HCT116 (cell line): ENCODE results near the gene DMKN. TPM values are rescaled to one million over a fixed set of nuclear protein-coding genes. Genes with fewer than 3 reads are reported as not detected.

Experiments used
- ATAC-seq: fragments of 200-7000 bp; cut with Tn5 transposase; 2 replicates; pipeline ENCODE4 v1.9.1; 2020; ENCODE audit warnings: mild to moderate bottlenecking, moderate library complexity
- BruUV-seq: library from RNA; stranded (reverse); fragments of 400-500 nt; replicated peaks from 2 replicates; lab custom pipeline; 2021; lab: Mats Ljungman, UMichigan
- CTCF ChIA-PET: fragments of 300-600 bp; sonication (Branson Sonifier 250); formaldehyde crosslinking; loops from one replicate; lab custom pipeline; 2021; ENCODE audit warnings: antibody characterized with exemption; lab: Charles Lee
- POLR2A ChIA-PET: fragments of 300-600, 350-600 bp; sonication (Branson Sonifier 250); formaldehyde crosslinking; loops from one replicate; lab custom pipeline; 2021; ENCODE audit warnings: antibody characterized with exemption; lab: Charles Lee
- RAD21 ChIA-PET, 2 experiments: fragments of 300-600 bp; sonication (Branson Sonifier 250); formaldehyde crosslinking; loops; one replicate each; lab custom pipeline; 2023; ENCODE audit warnings: low total read pairs in 2 of 2; ENCODE audit not compliant: uncharacterized antibody in 2 of 2, unreplicated experiment in 2 of 2, low non-redundant PET in 1 of 2; lab: Charles Lee
- DNase-seq: peaks from one replicate; pipeline ENCODE4 v3.0.0-alpha.2; 2010; ENCODE audit warnings: low read depth, low spot score
- H2AFZ ChIP-seq: fragments of 200-600 bp; shearing (Covaris generic), sonication (generic); 2 replicates; pipeline ENCODE4 v1.6.1; 2017; ENCODE audit warnings: low read depth, mixed run types, mixed read lengths, antibody characterized with exemption, low read length; ENCODE audit not compliant: poor library complexity, severe bottlenecking
- H3K27ac ChIP-seq: 2 replicates; pipeline ENCODE4 v1.5.1; 2012; ENCODE audit warnings: low read depth, low read length
- H3K27me3 ChIP-seq: fragments of 200-600 bp; sonication (generic); 2 replicates; pipeline ENCODE4 v1.6.1; 2016; ENCODE audit warnings: mixed run types, low read length, mixed read lengths; ENCODE audit not compliant: insufficient read depth
- H3K36me3 ChIP-seq, 2 experiments: fragments of 200-500 bp in 1 of 2; fragments of 200-600 bp in 1 of 2; sonication (Bioruptor generic) in 1 of 2; sonication (generic) in 1 of 2; 2 replicates each; pipeline versions ENCODE4 v1.5.1 to v1.6.1; 2014 to 2016; ENCODE audit warnings: low read length in 2 of 2, inconsistent platforms in 1 of 2, mixed read lengths in 1 of 2, mixed run types in 1 of 2; ENCODE audit not compliant: insufficient read depth in 2 of 2, control insufficient read depth in 1 of 2
- H3K4me1 ChIP-seq, 2 experiments: fragments of 200-600 bp in 1 of 2; sonication (generic) in 1 of 2; 2 replicates each; pipeline versions ENCODE4 v1.5.1 to v1.6.1; 2012 to 2017; ENCODE audit warnings: low read length in 2 of 2, inconsistent platforms in 1 of 2, mild to moderate bottlenecking in 1 of 2, mixed read lengths in 1 of 2, mixed run types in 1 of 2, moderate library complexity in 1 of 2; ENCODE audit not compliant: insufficient read depth in 2 of 2, control insufficient read depth in 1 of 2
- H3K4me2 ChIP-seq: fragments of 200-600 bp; sonication (generic); 2 replicates; pipeline ENCODE4 v1.6.1; 2017; ENCODE audit warnings: mixed run types, low read length, mixed read lengths
- H3K4me3 ChIP-seq, 2 experiments: fragments of 200-600 bp in 1 of 2; sonication (generic) in 1 of 2; replicated peaks in 1 of 2; 2 replicates each; pipeline ENCODE4 v1.5.1; 2011 to 2016; ENCODE audit warnings: low read length in 2 of 2, control low read depth in 1 of 2, low read depth in 1 of 2, mild to moderate bottlenecking in 1 of 2, mixed read lengths in 1 of 2, mixed run types in 1 of 2
- H3K79me2 ChIP-seq: fragments of 200-600 bp; sonication (generic); 2 replicates; pipeline ENCODE4 v1.6.1; 2017; ENCODE audit warnings: mild to moderate bottlenecking, mixed run types, low read length, moderate library complexity, mixed read lengths; ENCODE audit not compliant: insufficient read depth
- H3K9ac ChIP-seq: fragments of 200-600 bp; sonication (generic); 2 replicates; pipeline ENCODE4 v1.6.1; 2016; ENCODE audit warnings: low read length, mixed read lengths
- H3K9me2 ChIP-seq: fragments of 200-600 bp; sonication (generic), shearing (Covaris generic); 2 replicates; pipeline ENCODE4 v1.6.1; 2017; ENCODE audit warnings: mixed run types, mild to moderate bottlenecking, moderate library complexity; ENCODE audit not compliant: insufficient read depth
- H3K9me3 ChIP-seq, 2 experiments: fragments of 200-500 bp in 1 of 2; fragments of 200-600 bp in 1 of 2; sonication (Bioruptor generic) in 1 of 2; sonication (generic) in 1 of 2; 2 replicates each; pipeline ENCODE4 v1.6.1; 2014 to 2017; ENCODE audit warnings: low read length in 2 of 2, mixed read lengths in 2 of 2, inconsistent platforms in 1 of 2, low read depth in 1 of 2, mild to moderate bottlenecking in 1 of 2, mixed run types in 1 of 2, moderate library complexity in 1 of 2; ENCODE audit not compliant: control insufficient read depth in 1 of 2, insufficient read depth in 1 of 2
- H4K20me1 ChIP-seq: fragments of 200-600 bp; sonication (generic), shearing (Covaris generic); 2 replicates; pipeline ENCODE4 v1.6.1; 2017; ENCODE audit warnings: mixed run types, mild to moderate bottlenecking, moderate library complexity; ENCODE audit not compliant: insufficient read depth
- CBX3 ChIP-seq: IDR thresholded peaks from 2 replicates; pipeline ENCODE4 v1.6.1; 2012; ENCODE audit warnings: low read depth
- EGR1 ChIP-seq: IDR thresholded peaks from 2 replicates; pipeline ENCODE4 v1.6.1; 2012; ENCODE audit warnings: low read depth
- EZH2 ChIP-seq: fragments of 200-600 bp; sonication (generic); IDR thresholded peaks from 2 replicates; pipeline ENCODE4 v1.6.1; 2017; ENCODE audit warnings: antibody characterized with exemption, mixed run types
- EZH2phosphoT487 ChIP-seq: fragments of 200-600 bp; IDR thresholded peaks from 2 replicates; pipeline ENCODE4 v1.6.1; 2018; ENCODE audit warnings: antibody characterized with exemption, borderline replicate concordance
- FOSL1 ChIP-seq: IDR thresholded peaks from 2 replicates; pipeline ENCODE4 v1.6.1; 2012; ENCODE audit warnings: low read depth
- JUND ChIP-seq: IDR thresholded peaks from 2 replicates; pipeline ENCODE4 v1.6.1; 2012
- MAX ChIP-seq: IDR thresholded peaks from 2 replicates; pipeline ENCODE4 v1.6.1; 2012
- POLR2AphosphoS5 ChIP-seq: IDR thresholded peaks from 2 replicates; pipeline ENCODE4 v1.6.1; 2011; ENCODE audit warnings: mild to moderate bottlenecking, low read depth, low read length, moderate library complexity
- RAD21 ChIP-seq: IDR thresholded peaks from 2 replicates; pipeline ENCODE4 v1.6.1; 2012; ENCODE audit warnings: low read depth, mild to moderate bottlenecking
- SP1 ChIP-seq: IDR thresholded peaks from 2 replicates; pipeline ENCODE4 v1.6.1; 2012; ENCODE audit warnings: low read depth
- SRF ChIP-seq: IDR thresholded peaks from 2 replicates; pipeline ENCODE4 v1.6.1; 2012; ENCODE audit warnings: low read depth
- YY1 ChIP-seq: IDR thresholded peaks from 2 replicates; pipeline ENCODE4 v1.6.1; 2011; ENCODE audit warnings: low read length, low read depth, moderate library complexity, mild to moderate bottlenecking; ENCODE audit not compliant: insufficient replicate concordance; ENCODE audit errors: extremely low read depth
- ZFX ChIP-seq: fragments of 450-650 bp; IDR thresholded peaks from 2 replicates; pipeline ENCODE4 v1.6.1; 2017
- intact Hi-C: fragments of 100-400 bp; cut with micrococcal nuclease; formaldehyde crosslinking; loops from 2 replicates; pipeline ENCODE4 v1.10.0; 2022
- total RNA-seq: library from RNA; stranded (reverse); gene quantifications from one replicate; pipeline ENCODE4 v1.2.1, GENCODE V29; 2021; ENCODE audit not compliant: unreplicated experiment
- TF ChIP-seq, protein P1 (sequence below): IDR thresholded peaks from 2 replicates; pipeline ENCODE4 v1.6.1; 2012; ENCODE audit warnings: low read depth
- TF ChIP-seq, protein P2 (sequence below), 3 experiments: fragments of 200-600 bp in 1 of 3; sonication (generic) in 1 of 3; IDR thresholded peaks in 2 of 3; conservative IDR thresholded peaks in 1 of 3; 2 replicates each; pipeline ENCODE4 v1.5.1; 2012 to 2017; ENCODE audit warnings: low read depth in 2 of 3, low read length in 2 of 3, antibody characterized with exemption in 1 of 3, borderline replicate concordance in 1 of 3, control low read depth in 1 of 3, mild to moderate bottlenecking in 1 of 3, mixed read lengths in 1 of 3, mixed run types in 1 of 3, moderate library complexity in 1 of 3; ENCODE audit not compliant: insufficient read depth in 1 of 3

DMKN gene
- total RNA-seq, 1 experiment from 2014 or later, result 246 TPM

DNA sequence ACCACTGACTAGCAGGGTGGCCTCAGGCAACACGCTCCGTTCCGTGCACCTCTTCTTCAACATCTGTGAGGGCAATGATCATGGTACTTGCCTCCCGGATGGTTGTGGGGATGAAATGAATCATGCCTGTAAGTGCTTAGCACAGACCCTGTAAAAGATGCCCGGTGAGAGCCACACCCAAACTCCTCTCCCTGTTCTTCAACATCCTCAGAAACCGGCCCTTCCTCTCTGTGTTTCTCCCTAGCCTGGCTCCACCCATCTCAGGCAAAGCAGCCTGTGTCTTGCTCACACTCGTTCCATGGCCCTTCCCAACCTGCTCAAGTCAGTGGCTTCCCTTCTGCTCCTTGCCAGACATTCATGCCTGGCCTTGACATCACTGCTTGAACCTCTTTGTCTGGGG lies 5.8 kb upstream of the DMKN start:
- no peak overlapping the region for H3K9ac ChIP-seq
- ChIA-PET POLR2A (interaction anchor here (3.9 kb wide), 1 partner anchor 10 kb away, joined by 22 read pairs; no protein-coding TSS in a partner anchor), RAD21 (no interaction called here), CTCF (interaction anchor here (2.0 kb wide), 1 partner anchor 9 kb away, joined by 9 read pairs; no protein-coding TSS in a partner anchor)
- no peaks in the 10 kb centered on the region for H3K9me3 ChIP-seq
- H2AFZ ChIP-seq, result peak overlapping the region; percentile 49
- H3K27ac ChIP-seq, result no peak overlapping the region
- DNase-seq (no peak), ATAC-seq (peak; percentile 70)
- no peaks in the 10 kb centered on the region for H3K27me3 ChIP-seq
- intact Hi-C loops, result no loop called here
- H4K20me1 ChIP-seq, result no peaks in the 10 kb centered on the region
- no peaks in the 10 kb centered on the region for H3K36me3 ChIP-seq
- peaks cover 10 to 33% of the 10 kb centered on the region in 2 experiments for H3K4me1 ChIP-seq
- no peaks in the 10 kb centered on the region for H3K79me2 ChIP-seq
- no peak overlapping the region for H3K4me3 ChIP-seq
- no peak for TF ChIP-seq RAD21
- TF ChIP-seq CBX3, result no peak
- TF ChIP-seq YY1, result no peak
- TF ChIP-seq POLR2AphosphoS5, result no peak
- TF ChIP-seq MAX, result no peak
- no peak for TF ChIP-seq FOSL1
- TF ChIP-seq EZH2, result no peak
- TF ChIP-seq ZFX, result no peak
- BruUV-seq, result no TSS peak
- H3K9me2 ChIP-seq, result no peaks in the 10 kb centered on the region
- H3K4me2 ChIP-seq, result peak overlapping the region; percentile 57; the same call in 1 of the 2 replicates

GRCh38 chr19:35518313-35518712 lies 4.9 kb upstream of the DMKN start:
- Histone ChIP-seq H3K4me3 (no peak overlapping the region), H3K36me3 (no peaks in the 10 kb centered on the region), H3K9ac (no peak overlapping the region), H3K27me3 (no peaks in the 10 kb centered on the region), H4K20me1 (no peaks in the 10 kb centered on the region), H2AFZ (no peak overlapping the region), H3K9me3 (no peaks in the 10 kb centered on the region), H3K9me2 (no peaks in the 10 kb centered on the region), H3K79me2 (no peaks in the 10 kb centered on the region), H3K4me1 (peaks cover 17 to 43% of the 10 kb centered on the region in 2 experiments)
- POLR2A ChIA-PET, result interaction anchor here (3.9 kb wide), 1 partner anchor 9 kb away, joined by 22 read pairs; no protein-coding TSS in a partner anchor
- CTCF ChIA-PET, result no interaction called here
- intact Hi-C loops, result no loop called here
- no TSS peak for BruUV-seq
- RAD21 ChIA-PET, result no interaction called here
- TF ChIP-seq POLR2AphosphoS5, result no peak
- TF ChIP-seq EZH2phosphoT487, result no peak
- no peak for TF ChIP-seq MAX
- TF ChIP-seq ZFX, result no peak
- TF ChIP-seq, protein P1, sequence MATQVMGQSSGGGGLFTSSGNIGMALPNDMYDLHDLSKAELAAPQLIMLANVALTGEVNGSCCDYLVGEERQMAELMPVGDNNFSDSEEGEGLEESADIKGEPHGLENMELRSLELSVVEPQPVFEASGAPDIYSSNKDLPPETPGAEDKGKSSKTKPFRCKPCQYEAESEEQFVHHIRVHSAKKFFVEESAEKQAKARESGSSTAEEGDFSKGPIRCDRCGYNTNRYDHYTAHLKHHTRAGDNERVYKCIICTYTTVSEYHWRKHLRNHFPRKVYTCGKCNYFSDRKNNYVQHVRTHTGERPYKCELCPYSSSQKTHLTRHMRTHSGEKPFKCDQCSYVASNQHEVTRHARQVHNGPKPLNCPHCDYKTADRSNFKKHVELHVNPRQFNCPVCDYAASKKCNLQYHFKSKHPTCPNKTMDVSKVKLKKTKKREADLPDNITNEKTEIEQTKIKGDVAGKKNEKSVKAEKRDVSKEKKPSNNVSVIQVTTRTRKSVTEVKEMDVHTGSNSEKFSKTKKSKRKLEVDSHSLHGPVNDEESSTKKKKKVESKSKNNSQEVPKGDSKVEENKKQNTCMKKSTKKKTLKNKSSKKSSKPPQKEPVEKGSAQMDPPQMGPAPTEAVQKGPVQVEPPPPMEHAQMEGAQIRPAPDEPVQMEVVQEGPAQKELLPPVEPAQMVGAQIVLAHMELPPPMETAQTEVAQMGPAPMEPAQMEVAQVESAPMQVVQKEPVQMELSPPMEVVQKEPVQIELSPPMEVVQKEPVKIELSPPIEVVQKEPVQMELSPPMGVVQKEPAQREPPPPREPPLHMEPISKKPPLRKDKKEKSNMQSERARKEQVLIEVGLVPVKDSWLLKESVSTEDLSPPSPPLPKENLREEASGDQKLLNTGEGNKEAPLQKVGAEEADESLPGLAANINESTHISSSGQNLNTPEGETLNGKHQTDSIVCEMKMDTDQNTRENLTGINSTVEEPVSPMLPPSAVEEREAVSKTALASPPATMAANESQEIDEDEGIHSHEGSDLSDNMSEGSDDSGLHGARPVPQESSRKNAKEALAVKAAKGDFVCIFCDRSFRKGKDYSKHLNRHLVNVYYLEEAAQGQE, result no peak
- TF ChIP-seq SRF, result no peak
- TF ChIP-seq JUND, result no peak
- TF ChIP-seq FOSL1, result no peak
- TF ChIP-seq EZH2, result no peak
- TF ChIP-seq EGR1, result no peak
- TF ChIP-seq, protein P2, sequence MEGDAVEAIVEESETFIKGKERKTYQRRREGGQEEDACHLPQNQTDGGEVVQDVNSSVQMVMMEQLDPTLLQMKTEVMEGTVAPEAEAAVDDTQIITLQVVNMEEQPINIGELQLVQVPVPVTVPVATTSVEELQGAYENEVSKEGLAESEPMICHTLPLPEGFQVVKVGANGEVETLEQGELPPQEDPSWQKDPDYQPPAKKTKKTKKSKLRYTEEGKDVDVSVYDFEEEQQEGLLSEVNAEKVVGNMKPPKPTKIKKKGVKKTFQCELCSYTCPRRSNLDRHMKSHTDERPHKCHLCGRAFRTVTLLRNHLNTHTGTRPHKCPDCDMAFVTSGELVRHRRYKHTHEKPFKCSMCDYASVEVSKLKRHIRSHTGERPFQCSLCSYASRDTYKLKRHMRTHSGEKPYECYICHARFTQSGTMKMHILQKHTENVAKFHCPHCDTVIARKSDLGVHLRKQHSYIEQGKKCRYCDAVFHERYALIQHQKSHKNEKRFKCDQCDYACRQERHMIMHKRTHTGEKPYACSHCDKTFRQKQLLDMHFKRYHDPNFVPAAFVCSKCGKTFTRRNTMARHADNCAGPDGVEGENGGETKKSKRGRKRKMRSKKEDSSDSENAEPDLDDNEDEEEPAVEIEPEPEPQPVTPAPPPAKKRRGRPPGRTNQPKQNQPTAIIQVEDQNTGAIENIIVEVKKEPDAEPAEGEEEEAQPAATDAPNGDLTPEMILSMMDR (IDR thresholded peaks at IDR 0.05 in 2 of 3, conservative IDR thresholded peaks at IDR 0.05 in 1 of 3; ENCODE audit: borderline replicate concordance in 1 of 3, insufficient read depth in 1 of 3, low read depth in 2 of 3, low read length in 2 of 3), result no peak
- TF ChIP-seq SP1, result no peak
- TF ChIP-seq, all 23 proteins: peak for 0
- H3K27ac ChIP-seq, result no peak overlapping the region
- DNase-seq, result peak; percentile 19
- peak overlapping the region; percentile 57 for H3K4me2 ChIP-seq
- ATAC-seq, result no peak; the same call in 1 of the 2 replicates
